ENCODE data around the gene MITF.

Gene MITF

DNA sequence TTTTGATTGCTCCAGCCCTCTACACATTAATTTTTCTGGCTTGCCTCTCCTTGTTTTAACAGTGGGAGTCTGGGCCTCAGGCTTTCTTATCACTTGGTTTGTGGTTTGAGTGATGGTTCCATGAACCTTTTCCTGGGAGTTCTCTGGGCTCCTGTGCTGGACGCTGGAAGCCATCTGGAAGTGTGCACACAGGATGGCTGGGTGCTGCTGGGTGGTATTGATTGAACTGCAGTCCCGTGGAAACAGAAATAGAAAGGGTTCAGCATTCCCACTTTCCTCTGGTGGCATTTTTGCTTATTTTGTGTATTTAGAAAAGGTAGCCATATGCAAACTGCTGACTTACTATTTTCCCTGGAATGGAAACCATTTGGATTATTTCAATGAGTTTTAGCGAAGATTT is 25.6 kb downstream of the MITF start:
- Histone ChIP-seq H2AFZ (no peak overlapping the region), H3K4me2 (ENCODE audit: low read length) (peak overlapping the region; percentile 20), H3K9me3 (ENCODE audit: control insufficient read depth, low read length) (no peaks in the 10 kb centered on the region), H3K9ac (no peak overlapping the region), H3K4me1 (peaks cover 29% of the 10 kb centered on the region), H3K27me3 (ENCODE audit: control insufficient read depth, insufficient read depth, low read length) (no peaks in the 10 kb centered on the region), H3K79me2 (peaks cover 16% of the 10 kb centered on the region), H3K27ac (no peak overlapping the region), H3K4me3 (ENCODE audit: low read depth, low read length) (no peak overlapping the region), H3K36me3 (ENCODE audit: control insufficient read depth, insufficient read depth, low read length) (no peaks in the 10 kb centered on the region)
- TF ChIP-seq CTCF (IDR thresholded peaks at IDR 0.05), result no peak

- H3K4me1 ChIP-seq, result peaks cover 31% of the 10 kb centered on the region
- TF ChIP-seq CTCF (IDR thresholded peaks at IDR 0.05), result no peak
- H3K4me3 ChIP-seq (ENCODE audit: low read depth, low read length), result no peak overlapping the region
Measured at GRCh38 chr3:69766638-69767037, 27.4 kb downstream of the MITF start.

GRCh38 chr3:69767571-69767970 is 28.3 kb downstream of the MITF start:
- peak overlapping the region; percentile 31 for H3K4me2 ChIP-seq (ENCODE audit: low read length)
- no peak overlapping the region for H3K9ac ChIP-seq
- no peak overlapping the region for H3K4me3 ChIP-seq (ENCODE audit: low read depth, low read length)
- peaks cover 33% of the 10 kb centered on the region for H3K4me1 ChIP-seq
- peaks cover 30% of the 10 kb centered on the region for H3K79me2 ChIP-seq
- no peak overlapping the region for H2AFZ ChIP-seq
- H3K36me3 ChIP-seq (ENCODE audit: control insufficient read depth, insufficient read depth, low read length), result no peaks in the 10 kb centered on the region
- no peaks in the 10 kb centered on the region for H3K27me3 ChIP-seq (ENCODE audit: control insufficient read depth, insufficient read depth, low read length)
- no peaks in the 10 kb centered on the region for H3K9me3 ChIP-seq (ENCODE audit: control insufficient read depth, low read length)
- H3K27ac ChIP-seq, result no peak overlapping the region
- no peak for TF ChIP-seq CTCF (IDR thresholded peaks at IDR 0.05)

More at GRCh38 chr3:69766638-69767037, 27.4 kb downstream of the MITF start:
- Histone ChIP-seq H3K9me3 (ENCODE audit: control insufficient read depth, low read length) (no peaks in the 10 kb centered on the region), H3K9ac (no peak overlapping the region), H3K27me3 (ENCODE audit: control insufficient read depth, insufficient read depth, low read length) (no peaks in the 10 kb centered on the region), H2AFZ (no peak overlapping the region), H3K27ac (no peak overlapping the region), H3K79me2 (peaks cover 25% of the 10 kb centered on the region), H3K36me3 (ENCODE audit: control insufficient read depth, insufficient read depth, low read length) (no peaks in the 10 kb centered on the region), H3K4me2 (ENCODE audit: low read length) (no peak overlapping the region)

DNA sequence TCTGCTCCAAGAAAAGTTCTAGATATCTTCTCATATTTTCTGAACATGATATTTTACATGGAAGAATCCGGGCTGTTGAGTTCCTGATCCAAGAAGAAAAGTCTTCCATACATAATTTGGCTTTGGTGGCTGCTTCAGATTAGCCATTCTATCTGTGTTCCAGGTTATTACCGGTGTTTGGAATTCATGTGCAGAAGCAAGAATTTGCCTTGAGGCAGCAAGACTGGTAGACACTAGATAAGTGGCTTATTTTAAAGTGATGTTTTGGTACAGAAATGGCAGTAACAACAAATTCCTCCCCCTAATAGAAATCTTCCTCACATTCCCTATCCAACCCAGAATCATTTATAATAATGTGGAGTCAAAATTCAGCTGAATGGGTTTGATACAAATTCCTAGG is 29.2 kb downstream of the MITF start:
- Histone ChIP-seq H3K27me3 (ENCODE audit: control insufficient read depth, insufficient read depth, low read length) (no peaks in the 10 kb centered on the region), H3K9ac (no peak overlapping the region), H2AFZ (no peak overlapping the region), H3K4me1 (peaks cover 30% of the 10 kb centered on the region), H3K79me2 (peaks cover 38% of the 10 kb centered on the region), H3K27ac (no peak overlapping the region), H3K9me3 (ENCODE audit: control insufficient read depth, low read length) (no peaks in the 10 kb centered on the region), H3K4me3 (ENCODE audit: low read depth, low read length) (no peak overlapping the region), H3K4me2 (ENCODE audit: low read length) (no peak overlapping the region), H3K36me3 (ENCODE audit: control insufficient read depth, insufficient read depth, low read length) (no peaks in the 10 kb centered on the region)
- TF ChIP-seq CTCF (IDR thresholded peaks at IDR 0.05), result no peak

DNA sequence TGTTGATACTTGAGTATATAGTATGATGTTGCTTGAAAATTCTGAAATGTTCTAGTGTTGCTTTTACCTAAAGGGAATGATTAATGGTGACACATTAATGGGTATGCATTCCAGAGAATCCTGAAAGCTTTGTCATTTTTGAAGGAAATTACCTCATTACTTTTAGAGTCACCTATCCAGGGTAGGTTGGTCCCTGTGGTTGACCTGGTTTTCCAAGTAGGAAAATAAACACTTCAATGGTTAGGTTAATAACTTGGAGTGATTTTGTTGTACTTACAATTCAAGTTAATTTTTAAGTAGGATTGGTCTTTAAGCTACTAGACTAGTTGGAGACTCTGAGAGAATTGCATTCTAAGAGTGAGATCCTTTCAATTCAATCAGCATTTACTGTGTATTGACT is 31.0 kb downstream of the MITF start:
- no peak for TF ChIP-seq CTCF (IDR thresholded peaks at IDR 0.05)
- Histone ChIP-seq H3K27ac (no peak overlapping the region), H3K9ac (no peak overlapping the region), H2AFZ (no peak overlapping the region), H3K9me3 (ENCODE audit: control insufficient read depth, low read length) (no peaks in the 10 kb centered on the region), H3K4me1 (peaks cover 22% of the 10 kb centered on the region), H3K4me3 (ENCODE audit: low read depth, low read length) (no peak overlapping the region), H3K79me2 (peaks cover 56% of the 10 kb centered on the region), H3K4me2 (ENCODE audit: low read length) (no peak overlapping the region), H3K27me3 (ENCODE audit: control insufficient read depth, insufficient read depth, low read length) (no peaks in the 10 kb centered on the region), H3K36me3 (ENCODE audit: control insufficient read depth, insufficient read depth, low read length) (no peaks in the 10 kb centered on the region)

All from parathyroid adenoma (tissue), 2 donors.